HG02840 (cell line): ENCODE measurements around the gene KCNH6.

Source experiments
- ATAC-seq: cut with Tn5 transposase; IDR thresholded peaks from one replicate; pipeline ENCODE4 v1.9.1; 2021; ENCODE audit warnings: mild to moderate bottlenecking, moderate library complexity, moderate number of reproducible peaks; ENCODE audit not compliant: unreplicated experiment, low FRiP score

Gene KCNH6

GRCh38 chr17:63595132-63595531 is 72.0 kb downstream of the KCNH6 start:
- no peak for ATAC-seq
